HepG2 (cell line): ENCODE data around the gene HSD17B8. TPM values are rescaled to one million over a fixed set of nuclear protein-coding genes. Genes with fewer than 3 reads are reported as not detected.

ENCODE experiments used
- BHLHE40 ChIP-seq: IDR thresholded peaks from 2 replicates; pipeline ENCODE4 v1.6.1; 2011; ENCODE audit warnings: low read length, improper control_type of control experiment
- CEBPZ ChIP-seq: IDR thresholded peaks from 2 replicates; pipeline ENCODE4 v1.6.1; 2012; ENCODE audit warnings: low read length, improper control_type of control experiment
- CREB3 ChIP-seq: sonication (generic); formaldehyde crosslinking; IDR thresholded peaks from 2 replicates; pipeline ENCODE4 v1.5.0; 2020; ENCODE audit warnings: missing genetic modification reagents
- DMAP1 ChIP-seq: IDR thresholded peaks from 2 replicates; pipeline ENCODE4 v1.6.1; 2016
- GATAD1 ChIP-seq: IDR thresholded peaks from 2 replicates; pipeline ENCODE4 v1.6.1; 2016; ENCODE audit warnings: missing genetic modification reagents, missing compliant biosample characterization
- HES4 ChIP-seq: sonication (generic); formaldehyde crosslinking; IDR thresholded peaks from 2 replicates; pipeline ENCODE4 v1.9.0; 2021; ENCODE audit warnings: mild to moderate bottlenecking, missing genetic modification reagents, borderline replicate concordance
- HNRNPLL ChIP-seq: fragments of 200-400 bp; formaldehyde crosslinking; IDR thresholded peaks from 2 replicates; pipeline ENCODE4 v1.6.1; 2017; ENCODE audit warnings: mild to moderate bottlenecking, low read depth, low read length; ENCODE audit not compliant: poor library complexity, severe bottlenecking
- MXD4 ChIP-seq: IDR thresholded peaks from 2 replicates; pipeline ENCODE4 v1.6.1; 2016; ENCODE audit warnings: mild to moderate bottlenecking, missing biosample characterization, missing genetic modification reagents
- PREB ChIP-seq: sonication (generic); formaldehyde crosslinking; IDR thresholded peaks from 2 replicates; pipeline ENCODE4 v1.4.0; 2020; ENCODE audit warnings: missing genetic modification reagents
- RXRB ChIP-seq: IDR thresholded peaks from 2 replicates; pipeline ENCODE4 v1.6.1; 2016; ENCODE audit warnings: borderline replicate concordance, missing genetic modification reagents, missing compliant biosample characterization
- ZKSCAN5 ChIP-seq: sonication (generic); formaldehyde crosslinking; IDR thresholded peaks from 2 replicates; pipeline ENCODE4 v1.5.1; 2020; ENCODE audit warnings: mild to moderate bottlenecking, missing genetic modification reagents
- ZMYM3 ChIP-seq: sonication (generic); formaldehyde crosslinking; IDR thresholded peaks from 2 replicates; pipeline ENCODE4 v1.5.1; 2020; ENCODE audit warnings: mild to moderate bottlenecking, missing genetic modification reagents
- ZNF235 ChIP-seq: sonication (generic); formaldehyde crosslinking; IDR thresholded peaks from 2 replicates; pipeline ENCODE4 v1.8.1; 2023; ENCODE audit warnings: mild to moderate bottlenecking, missing genetic modification reagents, borderline replicate concordance
- ZNF510 ChIP-seq: sonication (generic); formaldehyde crosslinking; IDR thresholded peaks from 2 replicates; pipeline ENCODE4 v1.4.0; 2020; ENCODE audit warnings: low read depth, mild to moderate bottlenecking, missing genetic modification reagents
- ZNF605 ChIP-seq: sonication (generic); formaldehyde crosslinking; IDR thresholded peaks from 2 replicates; pipeline ENCODE4 v1.8.0; 2022; ENCODE audit warnings: mild to moderate bottlenecking, missing genetic modification reagents
- polyA plus RNA-seq, 8 experiments: library from polyadenylated mRNA; depleted of rRNA in 3 of 8; stranded (reverse) in 7 of 8; unstranded in 1 of 8; fragments of >200 nt; fragmentation: Illumina TruSeq in 4 of 8; extraction: Trizol in 4 of 8; gene quantifications; 2 replicates each; pipeline versions ENCODE4 v1.2.1 to v1.2.3, GENCODE V29; 2011 to 2016; ENCODE audit warnings: low read depth in 4 of 8, missing spikeins in 1 of 8, mixed read lengths in 1 of 8; ENCODE audit not compliant: insufficient read depth in 1 of 8
- total RNA-seq, 5 experiments: library from RNA; depleted of rRNA; stranded (reverse); fragments of >200 nt; fragmentation: Illumina TruSeq; extraction: Trizol; gene quantifications; 2 replicates each; pipeline ENCODE4 v1.2.3, GENCODE V29; 2016; ENCODE audit warnings: low read depth in 1 of 5
- TF ChIP-seq, protein P1 (sequence below): sonication (generic); formaldehyde crosslinking; IDR thresholded peaks from 2 replicates; pipeline ENCODE4 v1.8.0; 2023; ENCODE audit warnings: mild to moderate bottlenecking, missing genetic modification reagents

The HSD17B8 gene
- total and polyA plus RNA-seq, 2 of the 13 experiments (the other 11 are each of a cell fraction or from before 2014, with no cell fraction given): 12.6 to 20.1 TPM

- TF ChIP-seq ZNF235 (CRISPR knock-in tag) (0 out of 2 replicates have a peak, but pooled peaks have one; percentile 51), CEBPZ (no peak), ZKSCAN5 (CRISPR knock-in tag) (no peak), RXRB (0 out of 2 replicates have a peak, but pooled peaks have one; percentile 32), BHLHE40 (peak; percentile 81), ZNF605 (CRISPR knock-in tag) (peak; percentile 49; the same call in 1 of the 2 replicates), GATAD1 (peak; percentile 15; the same call in 1 of the 2 replicates), CREB3 (no peak), ZNF510 (CRISPR knock-in tag) (no peak), MXD4 (CRISPR knock-in tag) (no peak), DMAP1 (CRISPR knock-in tag) (0 out of 2 replicates have a peak, but pooled peaks have one; percentile 29), PREB (CRISPR knock-in tag) (no peak), ZMYM3 (CRISPR knock-in tag) (peak; percentile 40; the same call in 1 of the 2 replicates), HNRNPLL (peak; percentile 68), HES4 (CRISPR knock-in tag) (peak; percentile 93; the same call in 1 of the 2 replicates)
- TF ChIP-seq, protein P1, sequence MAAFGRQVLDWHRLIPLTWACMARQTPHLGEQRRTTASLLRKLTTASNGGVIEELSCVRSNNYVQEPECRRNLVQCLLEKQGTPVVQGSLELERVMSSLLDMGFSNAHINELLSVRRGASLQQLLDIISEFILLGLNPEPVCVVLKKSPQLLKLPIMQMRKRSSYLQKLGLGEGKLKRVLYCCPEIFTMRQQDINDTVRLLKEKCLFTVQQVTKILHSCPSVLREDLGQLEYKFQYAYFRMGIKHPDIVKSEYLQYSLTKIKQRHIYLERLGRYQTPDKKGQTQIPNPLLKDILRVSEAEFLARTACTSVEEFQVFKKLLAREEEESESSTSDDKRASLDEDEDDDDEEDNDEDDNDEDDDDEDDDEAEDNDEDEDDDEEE (CRISPR knock-in tag): peak; percentile 90
Measured at GRCh38 chr6:33161354-33162331, 42.8 kb upstream of the HSD17B8 start (continued).
